Measurements from ENCODE around the gene GALNT4.

The GALNT4 gene

GRCh38 chr12:89547101-89547500 is 22.5 kb upstream of the GALNT4 start:
- H3K36me3 ChIP-seq (ENCODE audit: control insufficient read depth in 1 of 2, insufficient read depth in 2 of 2, low read length in 2 of 2) = no peaks in the 10 kb centered on the region
- no peak overlapping the region for H3K27ac ChIP-seq (ENCODE audit: low read length)
- peaks cover 0 to 5% of the 10 kb centered on the region in 2 donors for H3K4me1 ChIP-seq (ENCODE audit: control insufficient read depth in 1 of 2, insufficient read depth in 2 of 2, low read length in 2 of 2)
- no peaks in the 10 kb centered on the region for H3K27me3 ChIP-seq (ENCODE audit: low read depth, low read length)
- no peak overlapping the region for H3K4me3 ChIP-seq (ENCODE audit: low read depth in 1 of 2, low read length in 2 of 2)
- no peaks in the 10 kb centered on the region for H3K9me3 ChIP-seq (ENCODE audit: control insufficient read depth in 1 of 2, low read length in 2 of 2)

GRCh38 chr12:89546151-89546550 is 21.6 kb upstream of the GALNT4 start:
- Histone ChIP-seq H3K27ac (ENCODE audit: low read length) (no peak overlapping the region), H3K36me3 (ENCODE audit: control insufficient read depth in 1 of 2, insufficient read depth in 2 of 2, low read length in 2 of 2) (peaks cover 0 to 3% of the 10 kb centered on the region in 2 donors), H3K4me3 (ENCODE audit: low read depth in 1 of 2, low read length in 2 of 2) (no peak overlapping the region), H3K4me1 (ENCODE audit: control insufficient read depth in 1 of 2, insufficient read depth in 2 of 2, low read length in 2 of 2) (peaks cover 0 to 5% of the 10 kb centered on the region in 2 donors), H3K27me3 (ENCODE audit: low read depth, low read length) (no peaks in the 10 kb centered on the region), H3K9me3 (ENCODE audit: control insufficient read depth in 1 of 2, low read length in 2 of 2) (no peaks in the 10 kb centered on the region)

- peaks cover 0 to 3% of the 10 kb centered on the region in 2 donors for H3K36me3 ChIP-seq (ENCODE audit: control insufficient read depth in 1 of 2, insufficient read depth in 2 of 2, low read length in 2 of 2)
- peaks cover 0 to 5% of the 10 kb centered on the region in 2 donors for H3K4me1 ChIP-seq (ENCODE audit: control insufficient read depth in 1 of 2, insufficient read depth in 2 of 2, low read length in 2 of 2)
- no peak overlapping the region for H3K27ac ChIP-seq (ENCODE audit: low read length)
- no peaks in the 10 kb centered on the region for H3K27me3 ChIP-seq (ENCODE audit: low read depth, low read length)
- no peaks in the 10 kb centered on the region for H3K9me3 ChIP-seq (ENCODE audit: control insufficient read depth in 1 of 2, low read length in 2 of 2)
- H3K4me3 ChIP-seq (ENCODE audit: low read depth in 1 of 2, low read length in 2 of 2) = no peak overlapping the region
These were observed 20.1 kb upstream of the GALNT4 start for GRCh38 chr12:89544681-89545184.

GRCh38 chr12:89544022-89544421 is 19.4 kb upstream of the GALNT4 start:
- H3K9me3 ChIP-seq (ENCODE audit: control insufficient read depth in 1 of 2, low read length in 2 of 2) = no peaks in the 10 kb centered on the region
- peaks cover 0 to 5% of the 10 kb centered on the region in 2 donors for H3K4me1 ChIP-seq (ENCODE audit: control insufficient read depth in 1 of 2, insufficient read depth in 2 of 2, low read length in 2 of 2)
- H3K4me3 ChIP-seq (ENCODE audit: low read depth in 1 of 2, low read length in 2 of 2) = no peak overlapping the region
- no peak overlapping the region for H3K27ac ChIP-seq (ENCODE audit: low read length)
- peaks cover 0 to 3% of the 10 kb centered on the region in 2 donors for H3K36me3 ChIP-seq (ENCODE audit: control insufficient read depth in 1 of 2, insufficient read depth in 2 of 2, low read length in 2 of 2)
- no peaks in the 10 kb centered on the region for H3K27me3 ChIP-seq (ENCODE audit: low read depth, low read length)

GRCh38 chr12:89542912-89543592 is 18.5 kb upstream of the GALNT4 start:
- H3K27me3 ChIP-seq (ENCODE audit: low read depth, low read length) = no peaks in the 10 kb centered on the region
- no peaks in the 10 kb centered on the region for H3K9me3 ChIP-seq (ENCODE audit: control insufficient read depth in 1 of 2, low read length in 2 of 2)
- peaks cover 0 to 5% of the 10 kb centered on the region in 2 donors for H3K4me1 ChIP-seq (ENCODE audit: control insufficient read depth in 1 of 2, insufficient read depth in 2 of 2, low read length in 2 of 2)
- no peak overlapping the region for H3K4me3 ChIP-seq (ENCODE audit: low read depth in 1 of 2, low read length in 2 of 2)
- H3K36me3 ChIP-seq (ENCODE audit: control insufficient read depth in 1 of 2, insufficient read depth in 2 of 2, low read length in 2 of 2) = peaks cover 0 to 3% of the 10 kb centered on the region in 2 donors
- no peak overlapping the region for H3K27ac ChIP-seq (ENCODE audit: low read length)

- Histone ChIP-seq H3K9me3 (ENCODE audit: control insufficient read depth in 1 of 2, low read length in 2 of 2) (no peaks in the 10 kb centered on the region), H3K4me3 (ENCODE audit: low read depth in 1 of 2, low read length in 2 of 2) (no peak overlapping the region), H3K27me3 (ENCODE audit: low read depth, low read length) (no peaks in the 10 kb centered on the region), H3K4me1 (ENCODE audit: control insufficient read depth in 1 of 2, insufficient read depth in 2 of 2, low read length in 2 of 2) (peaks cover 0 to 5% of the 10 kb centered on the region in 2 donors), H3K36me3 (ENCODE audit: control insufficient read depth in 1 of 2, insufficient read depth in 2 of 2, low read length in 2 of 2) (peaks cover 0 to 3% of the 10 kb centered on the region in 2 donors), H3K27ac (ENCODE audit: low read length) (no peak overlapping the region)
These were observed 17.6 kb upstream of the GALNT4 start for GRCh38 chr12:89542236-89542635.

GRCh38 chr12:89540586-89540985 is 16.0 kb upstream of the GALNT4 start:
- no peak overlapping the region for H3K27ac ChIP-seq (ENCODE audit: low read length)
- H3K4me1 ChIP-seq (ENCODE audit: control insufficient read depth in 1 of 2, insufficient read depth in 2 of 2, low read length in 2 of 2) = peaks cover 0 to 5% of the 10 kb centered on the region in 2 donors
- no peaks in the 10 kb centered on the region for H3K9me3 ChIP-seq (ENCODE audit: control insufficient read depth in 1 of 2, low read length in 2 of 2)
- H3K4me3 ChIP-seq (ENCODE audit: low read depth in 1 of 2, low read length in 2 of 2) = no peak overlapping the region
- H3K36me3 ChIP-seq (ENCODE audit: control insufficient read depth in 1 of 2, insufficient read depth in 2 of 2, low read length in 2 of 2) = peaks cover 0 to 3% of the 10 kb centered on the region in 2 donors
- no peaks in the 10 kb centered on the region for H3K27me3 ChIP-seq (ENCODE audit: low read depth, low read length)

GRCh38 chr12:89539426-89540223 is 15.0 kb upstream of the GALNT4 start:
- Histone ChIP-seq H3K27me3 (ENCODE audit: low read depth, low read length) (no peaks in the 10 kb centered on the region), H3K27ac (ENCODE audit: low read length) (no peak overlapping the region), H3K9me3 (ENCODE audit: control insufficient read depth in 1 of 2, low read length in 2 of 2) (no peaks in the 10 kb centered on the region), H3K4me1 (ENCODE audit: control insufficient read depth in 1 of 2, insufficient read depth in 2 of 2, low read length in 2 of 2) (peaks cover 0 to 1% of the 10 kb centered on the region in 2 donors), H3K4me3 (ENCODE audit: low read depth in 1 of 2, low read length in 2 of 2) (no peak overlapping the region), H3K36me3 (ENCODE audit: control insufficient read depth in 1 of 2, insufficient read depth in 2 of 2, low read length in 2 of 2) (peaks cover 0 to 3% of the 10 kb centered on the region in 2 donors)

- H3K27ac ChIP-seq (ENCODE audit: low read length) = no peak overlapping the region
- H3K9me3 ChIP-seq (ENCODE audit: control insufficient read depth in 1 of 2, low read length in 2 of 2) = no peaks in the 10 kb centered on the region
- H3K36me3 ChIP-seq (ENCODE audit: control insufficient read depth in 1 of 2, insufficient read depth in 2 of 2, low read length in 2 of 2) = peaks cover 0 to 3% of the 10 kb centered on the region in 2 donors
- H3K4me1 ChIP-seq (ENCODE audit: control insufficient read depth in 1 of 2, insufficient read depth in 2 of 2, low read length in 2 of 2) = no peaks in the 10 kb centered on the region
- no peak overlapping the region for H3K4me3 ChIP-seq (ENCODE audit: low read depth in 1 of 2, low read length in 2 of 2)
- H3K27me3 ChIP-seq (ENCODE audit: low read depth, low read length) = no peaks in the 10 kb centered on the region
These were observed 14.3 kb upstream of the GALNT4 start for GRCh38 chr12:89538897-89539296.

- Histone ChIP-seq H3K27me3 (ENCODE audit: low read depth, low read length) (no peaks in the 10 kb centered on the region), H3K4me1 (ENCODE audit: control insufficient read depth in 1 of 2, insufficient read depth in 2 of 2, low read length in 2 of 2) (no peaks in the 10 kb centered on the region), H3K9me3 (ENCODE audit: control insufficient read depth in 1 of 2, low read length in 2 of 2) (no peaks in the 10 kb centered on the region), H3K4me3 (ENCODE audit: low read depth in 1 of 2, low read length in 2 of 2) (no peak overlapping the region), H3K36me3 (ENCODE audit: control insufficient read depth in 1 of 2, insufficient read depth in 2 of 2, low read length in 2 of 2) (peaks cover 0 to 3% of the 10 kb centered on the region in 2 donors), H3K27ac (ENCODE audit: low read length) (no peak overlapping the region)
These were observed 12.8 kb upstream of the GALNT4 start for GRCh38 chr12:89537389-89537788.

- no peaks in the 10 kb centered on the region for H3K27me3 ChIP-seq (ENCODE audit: low read depth, low read length)
- H3K4me1 ChIP-seq (ENCODE audit: control insufficient read depth in 1 of 2, insufficient read depth in 2 of 2, low read length in 2 of 2) = peaks cover 6 to 13% of the 10 kb centered on the region in 2 donors
- no peaks in the 10 kb centered on the region for H3K36me3 ChIP-seq (ENCODE audit: control insufficient read depth in 1 of 2, insufficient read depth in 2 of 2, low read length in 2 of 2)
- no peak overlapping the region for H3K27ac ChIP-seq (ENCODE audit: low read length)
- no peak overlapping the region for H3K4me3 ChIP-seq (ENCODE audit: low read depth in 1 of 2, low read length in 2 of 2)
- H3K9me3 ChIP-seq (ENCODE audit: control insufficient read depth in 1 of 2, low read length in 2 of 2) = no peaks in the 10 kb centered on the region
These were observed 5.1 kb upstream of the GALNT4 start for GRCh38 chr12:89529738-89530137.
